GM12801 (cell line): Measurements from ENCODE around the gene P2RX1.

ENCODE experiments used
- TF ChIP-seq, protein P1 (sequence below): IDR thresholded peaks from one replicate; pipeline ENCODE4 v1.5.1; 2011; ENCODE audit warnings: control low read depth; ENCODE audit not compliant: insufficient read length; ENCODE audit errors: extremely low read depth

Gene P2RX1

DNA sequence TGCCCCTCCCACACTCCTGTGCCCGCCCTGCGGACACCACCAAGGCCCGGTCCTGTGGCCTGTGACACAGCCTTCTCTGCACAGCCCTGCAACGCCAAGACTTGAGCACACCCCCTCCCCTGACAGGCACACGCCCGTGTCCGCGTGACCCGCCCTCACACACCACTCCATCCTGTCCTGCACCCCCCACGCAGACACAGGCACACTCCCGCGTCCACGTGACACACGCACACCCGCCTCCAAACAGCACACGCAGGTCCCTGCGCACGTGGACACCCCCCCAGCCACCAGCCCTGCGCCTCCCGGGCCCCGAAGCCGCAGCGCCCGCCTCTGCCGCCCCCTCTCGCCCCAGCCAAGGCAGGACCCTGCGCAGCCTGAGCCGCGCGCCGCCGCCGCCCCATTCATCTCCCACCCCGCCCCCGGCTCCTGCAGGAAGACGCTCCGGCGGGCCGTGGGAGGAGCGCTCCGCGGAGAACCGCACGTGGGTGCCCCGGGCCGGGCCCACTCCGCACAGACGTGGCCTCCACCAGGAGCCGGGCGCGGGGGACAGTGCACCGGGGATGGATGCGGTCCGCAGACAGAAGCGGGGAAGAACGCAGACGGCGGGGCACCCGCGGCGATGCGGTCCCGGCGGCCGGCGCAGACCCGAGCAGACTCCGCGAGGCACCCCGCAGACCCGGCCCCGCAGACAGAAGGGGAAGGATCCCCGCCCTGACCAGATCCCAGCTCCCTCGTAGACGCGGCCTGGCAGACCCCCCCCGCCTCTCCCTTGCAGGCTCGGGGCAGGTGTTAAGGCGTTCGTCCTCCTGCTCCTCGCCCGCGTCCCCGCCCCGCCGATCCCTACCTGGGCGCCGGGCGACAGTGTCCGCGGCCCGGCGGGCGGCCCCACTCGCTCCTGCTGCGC lies 23.9 kb downstream of the P2RX1 start:
- TF ChIP-seq, protein P1, sequence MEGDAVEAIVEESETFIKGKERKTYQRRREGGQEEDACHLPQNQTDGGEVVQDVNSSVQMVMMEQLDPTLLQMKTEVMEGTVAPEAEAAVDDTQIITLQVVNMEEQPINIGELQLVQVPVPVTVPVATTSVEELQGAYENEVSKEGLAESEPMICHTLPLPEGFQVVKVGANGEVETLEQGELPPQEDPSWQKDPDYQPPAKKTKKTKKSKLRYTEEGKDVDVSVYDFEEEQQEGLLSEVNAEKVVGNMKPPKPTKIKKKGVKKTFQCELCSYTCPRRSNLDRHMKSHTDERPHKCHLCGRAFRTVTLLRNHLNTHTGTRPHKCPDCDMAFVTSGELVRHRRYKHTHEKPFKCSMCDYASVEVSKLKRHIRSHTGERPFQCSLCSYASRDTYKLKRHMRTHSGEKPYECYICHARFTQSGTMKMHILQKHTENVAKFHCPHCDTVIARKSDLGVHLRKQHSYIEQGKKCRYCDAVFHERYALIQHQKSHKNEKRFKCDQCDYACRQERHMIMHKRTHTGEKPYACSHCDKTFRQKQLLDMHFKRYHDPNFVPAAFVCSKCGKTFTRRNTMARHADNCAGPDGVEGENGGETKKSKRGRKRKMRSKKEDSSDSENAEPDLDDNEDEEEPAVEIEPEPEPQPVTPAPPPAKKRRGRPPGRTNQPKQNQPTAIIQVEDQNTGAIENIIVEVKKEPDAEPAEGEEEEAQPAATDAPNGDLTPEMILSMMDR = no peak

DNA sequence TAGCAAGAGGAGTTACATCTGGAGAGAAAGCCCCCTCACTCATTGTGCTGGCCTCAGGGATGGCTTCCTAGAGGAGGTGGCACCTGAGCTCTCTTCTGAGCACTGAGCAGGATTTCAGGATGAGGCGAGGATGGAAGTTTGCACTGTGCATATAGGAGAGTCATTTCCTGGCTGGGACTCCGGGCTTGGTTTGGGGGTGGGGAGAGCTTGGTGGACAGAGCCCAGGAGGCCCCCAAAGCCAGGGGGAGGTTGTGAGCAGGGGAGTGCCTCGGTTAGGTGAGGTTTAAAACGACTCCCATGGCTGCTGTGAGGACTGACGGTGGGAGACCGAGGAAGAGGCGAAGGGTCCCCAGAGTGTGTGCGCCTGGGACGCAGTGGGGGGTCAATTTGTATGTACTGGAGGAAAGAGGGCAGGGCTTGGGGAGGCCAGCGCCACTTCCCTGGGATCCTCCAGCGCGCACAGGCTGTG lies 24.6 kb downstream of the P2RX1 start:
- TF ChIP-seq, protein P1 = no peak

DNA sequence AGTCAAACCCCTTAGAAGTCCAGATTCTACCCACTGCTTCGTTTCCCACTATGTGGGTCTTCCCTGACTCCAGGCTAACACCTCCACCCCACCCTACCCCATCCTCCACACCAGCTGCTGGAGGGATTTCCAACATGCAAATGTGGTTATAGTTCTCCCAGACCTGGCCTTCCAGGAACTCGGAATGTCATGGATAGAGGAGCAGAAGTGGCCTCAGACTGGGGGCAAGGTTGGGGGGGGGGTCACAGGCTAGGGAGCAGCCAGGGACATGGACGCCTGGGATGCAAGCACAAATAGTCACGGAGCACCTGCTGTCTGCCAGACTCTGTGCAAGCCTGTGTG lies 25.4 kb downstream of the P2RX1 start:
- TF ChIP-seq, protein P1 = no peak

DNA sequence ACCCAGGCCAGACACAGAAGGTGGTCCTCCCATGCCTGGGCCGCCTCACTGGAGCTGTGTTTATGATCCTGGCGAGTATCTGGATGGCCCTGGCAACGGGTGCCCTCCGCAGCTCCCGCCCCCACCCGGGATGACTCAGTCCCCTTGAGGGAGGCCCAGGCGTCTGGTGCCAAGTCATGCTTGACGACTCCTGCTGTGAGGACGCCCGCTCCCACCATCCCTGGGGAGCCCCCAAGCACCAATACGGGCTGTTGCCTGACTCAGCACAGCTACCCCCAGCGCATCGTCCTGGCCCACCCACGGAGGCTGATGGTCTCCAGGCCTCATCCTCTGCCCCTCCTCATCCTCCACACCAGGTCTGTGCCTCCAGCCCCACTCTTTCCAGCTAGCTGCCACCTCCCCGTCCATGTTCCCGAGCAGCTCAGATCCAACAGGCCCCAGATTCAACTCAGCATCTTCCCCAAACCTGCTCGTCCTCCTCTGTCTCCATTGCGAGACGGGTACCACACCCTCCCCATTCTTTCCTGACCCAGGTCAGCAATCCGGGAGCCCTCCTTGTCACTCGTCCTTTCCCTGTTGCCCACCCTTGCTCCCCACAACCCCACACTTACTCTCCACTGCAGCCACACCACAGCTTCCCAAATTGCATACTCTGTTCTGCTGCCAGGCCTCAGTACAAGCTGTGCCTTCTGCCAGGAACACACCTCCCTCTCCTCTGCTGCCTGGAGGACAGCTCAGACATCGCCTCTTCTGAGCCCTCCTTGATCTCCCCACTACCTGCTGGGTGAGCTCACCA lies 26.0 kb downstream of the P2RX1 start:
- TF ChIP-seq, protein P1 = no peak

DNA sequence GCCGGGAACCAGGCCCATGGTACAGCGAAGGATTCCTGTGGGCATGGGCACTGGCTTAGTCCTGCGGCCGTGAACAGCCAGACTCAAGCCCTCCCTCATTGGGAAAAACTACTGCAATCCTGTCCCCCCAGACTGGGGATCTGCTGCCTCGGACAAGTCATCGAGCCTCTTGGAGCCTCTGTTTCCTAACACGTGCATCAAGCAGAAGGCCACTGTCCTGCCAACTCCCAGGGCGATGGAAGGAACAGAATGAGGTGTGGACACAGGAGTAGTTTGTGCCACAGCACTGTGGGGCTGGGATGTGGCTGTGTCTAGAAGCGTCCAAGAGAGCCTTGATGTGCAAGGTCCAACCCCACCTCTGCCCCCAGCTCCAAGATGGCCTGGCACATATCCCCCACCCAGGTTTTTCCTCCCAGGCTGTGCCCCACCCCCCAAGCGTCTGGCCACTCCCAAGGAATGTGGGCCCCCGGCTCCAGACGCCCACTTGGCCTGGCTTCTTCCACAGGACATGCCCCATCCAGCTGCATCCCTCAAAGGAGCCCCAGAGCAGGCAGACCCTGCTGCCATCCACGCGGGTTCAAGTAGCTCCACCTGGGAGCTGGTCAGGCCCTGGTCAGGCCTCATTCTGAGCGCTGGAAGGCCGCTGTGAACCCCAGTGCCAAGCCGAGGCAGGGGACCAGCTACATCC lies 26.8 kb downstream of the P2RX1 start:
- TF ChIP-seq, protein P1 = no peak

DNA sequence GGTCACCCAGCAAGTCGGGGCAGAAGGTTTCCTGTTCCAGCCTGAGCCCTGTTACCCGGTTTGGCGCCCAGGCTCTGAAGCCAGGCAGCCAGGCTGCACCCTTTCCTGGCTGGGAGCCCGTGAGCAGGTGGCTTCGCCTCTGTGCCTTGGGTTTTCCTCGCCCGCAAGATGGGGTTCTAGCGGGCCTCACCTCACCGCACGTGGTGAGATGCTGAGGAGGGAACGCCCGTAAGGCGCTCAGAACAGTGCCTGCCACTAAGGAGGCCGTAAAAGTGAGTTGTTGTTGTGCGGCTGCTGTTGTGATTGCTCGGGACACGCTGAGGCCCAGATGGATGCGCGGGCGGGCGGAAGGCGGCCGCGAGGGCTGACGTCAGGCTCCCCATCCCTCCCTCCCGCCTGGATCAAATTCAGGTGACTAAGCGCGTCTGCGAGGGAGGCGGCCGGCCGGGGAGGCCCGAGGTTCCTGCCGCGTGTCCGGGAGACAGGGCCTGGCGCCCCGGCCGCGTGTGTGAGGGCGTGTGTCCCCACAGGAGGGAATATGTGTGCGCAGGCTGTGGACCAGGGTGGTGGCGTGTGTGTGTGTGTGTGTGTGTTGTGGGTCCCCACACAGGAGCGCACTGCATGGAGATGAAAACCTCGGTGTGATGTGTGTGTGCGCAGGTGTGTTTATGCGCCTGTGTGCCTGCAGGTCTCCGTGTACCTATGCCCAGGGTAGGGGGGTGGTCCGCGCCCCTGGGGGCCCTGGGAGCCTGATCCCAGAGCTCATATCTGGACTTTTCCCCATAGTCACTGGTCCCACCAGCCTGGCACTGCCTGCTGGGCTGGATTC lies 27.7 kb downstream of the P2RX1 start:
- TF ChIP-seq, protein P1 = no peak
